GM21515 (cell line): ENCODE results near the gene HCCS.
"Not testable (repeated sequence)": the region's sequence is repeated elsewhere in the genome, so short reads cannot be mapped to it uniquely, and the experiment has no call there.

Experiments
- ATAC-seq: cut with Tn5 transposase; IDR thresholded peaks from one replicate; pipeline ENCODE4 v1.9.1; 2021; ENCODE audit not compliant: unreplicated experiment

The HCCS gene

DNA sequence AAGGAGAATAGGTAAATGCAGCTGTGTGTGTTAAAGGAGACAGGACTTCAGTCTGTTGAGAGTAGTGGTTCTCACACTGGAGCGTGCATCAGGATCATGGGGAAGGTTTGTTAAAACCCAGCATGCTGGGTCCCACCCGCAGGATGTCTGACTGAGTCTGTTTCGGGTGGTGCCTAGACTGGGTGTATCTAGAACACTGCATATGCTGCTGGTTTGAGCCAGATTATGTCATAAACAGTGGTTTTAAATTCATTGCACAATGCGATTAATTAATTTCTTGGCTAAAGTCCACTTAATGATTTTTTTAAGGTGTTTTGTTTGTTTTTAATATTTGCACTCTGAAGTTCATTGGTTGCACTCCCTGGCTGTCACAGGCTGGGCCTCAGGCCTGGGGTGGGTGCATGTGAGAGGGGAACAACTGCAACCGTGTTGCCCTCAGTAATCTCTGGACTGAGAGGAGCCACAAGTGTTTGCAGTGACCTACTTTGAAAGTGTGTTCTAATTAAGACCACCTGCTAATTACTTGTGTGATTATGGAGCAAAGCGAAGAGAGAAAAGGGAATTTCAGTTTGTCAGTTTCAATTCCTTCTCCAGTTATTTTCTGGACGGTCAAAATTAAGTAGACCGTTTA is 8.3 kb downstream of the HCCS start:
- no peak for ATAC-seq

DNA sequence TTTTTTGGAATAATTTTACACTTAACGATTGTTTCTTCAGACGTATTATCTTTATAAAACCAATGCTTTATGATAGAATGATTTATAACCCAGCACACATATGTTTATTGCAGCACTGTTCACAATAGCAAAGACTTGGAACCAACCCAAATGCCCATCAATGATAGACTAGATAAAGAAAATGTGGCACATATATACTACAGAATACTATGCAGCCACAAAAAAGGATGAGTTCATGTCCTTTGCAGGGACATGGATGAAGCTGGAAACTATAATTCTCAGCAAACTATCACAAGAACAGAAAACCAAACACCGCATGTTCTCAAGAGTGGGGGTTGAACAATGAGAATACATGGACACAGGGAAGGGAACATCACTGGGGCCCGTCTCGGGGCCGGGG is 12.0 kb downstream of the HCCS start:
- not testable (repeated sequence) for ATAC-seq

DNA sequence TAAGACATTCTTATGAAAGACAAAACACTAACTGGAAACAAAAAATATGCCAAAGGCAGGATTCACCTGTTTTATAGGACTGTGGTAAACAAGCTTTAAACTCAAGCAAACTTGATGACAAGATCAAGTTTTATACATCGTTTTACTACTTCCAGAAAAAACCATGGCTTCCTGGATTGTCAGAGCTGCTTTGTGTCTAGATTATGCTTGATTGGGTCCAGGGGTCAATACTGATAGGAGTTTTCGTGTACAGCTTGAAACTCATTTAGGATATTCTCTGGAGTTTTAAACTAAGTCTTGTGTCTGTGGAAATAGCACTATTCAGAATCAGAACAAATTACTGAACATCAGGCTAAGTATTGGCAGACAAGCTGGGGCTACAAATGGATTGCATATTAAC is 13.0 kb downstream of the HCCS start:
- no peak for ATAC-seq

DNA sequence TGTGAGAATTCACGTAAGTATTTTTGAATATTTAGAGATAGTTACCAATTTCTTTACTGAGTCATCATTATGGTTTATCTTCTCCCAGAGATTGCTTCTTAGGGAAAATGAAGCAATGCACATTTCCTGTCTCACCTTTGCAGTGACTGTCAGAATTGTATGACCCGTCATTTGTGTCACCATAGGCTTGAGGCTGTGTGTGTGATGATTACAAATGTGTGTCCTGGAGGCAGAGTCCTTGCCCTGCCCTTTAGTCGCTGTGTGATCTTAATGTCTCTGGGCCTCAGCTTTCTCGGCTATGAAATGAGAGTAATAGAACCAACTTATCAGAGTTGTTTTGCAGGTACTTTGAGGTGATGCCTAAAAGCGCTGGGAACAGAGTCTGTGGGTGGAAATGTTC is 13.9 kb downstream of the HCCS start:
- no peak for ATAC-seq

DNA sequence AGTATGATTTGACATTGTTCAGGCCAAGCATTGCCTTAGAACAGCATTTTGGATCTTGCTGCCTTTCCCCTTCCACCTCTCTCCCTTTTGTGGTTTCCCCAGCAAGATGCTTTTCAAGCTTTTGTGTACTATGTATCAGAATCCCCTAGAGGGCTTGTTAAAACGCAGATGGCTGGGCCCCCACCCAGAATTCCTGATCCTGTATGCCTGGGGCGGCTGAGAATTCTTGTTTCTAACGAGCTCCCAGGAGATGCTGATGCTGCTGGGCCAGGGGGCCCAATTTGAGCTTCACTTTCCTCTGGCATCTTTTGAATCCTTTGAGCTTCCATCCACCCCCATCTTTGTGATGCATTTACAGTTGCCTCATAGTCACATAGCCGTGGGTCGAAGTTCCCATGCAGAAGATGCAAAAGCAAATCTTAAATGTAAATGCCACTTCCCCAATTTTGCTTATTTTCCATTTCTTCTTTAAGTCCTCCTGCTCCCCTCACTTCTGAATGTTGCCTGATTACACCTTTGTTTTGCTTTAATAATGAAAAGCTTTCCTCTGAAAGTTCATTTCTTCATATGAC is 18.5 kb downstream of the HCCS start:
- ATAC-seq: no peak

DNA sequence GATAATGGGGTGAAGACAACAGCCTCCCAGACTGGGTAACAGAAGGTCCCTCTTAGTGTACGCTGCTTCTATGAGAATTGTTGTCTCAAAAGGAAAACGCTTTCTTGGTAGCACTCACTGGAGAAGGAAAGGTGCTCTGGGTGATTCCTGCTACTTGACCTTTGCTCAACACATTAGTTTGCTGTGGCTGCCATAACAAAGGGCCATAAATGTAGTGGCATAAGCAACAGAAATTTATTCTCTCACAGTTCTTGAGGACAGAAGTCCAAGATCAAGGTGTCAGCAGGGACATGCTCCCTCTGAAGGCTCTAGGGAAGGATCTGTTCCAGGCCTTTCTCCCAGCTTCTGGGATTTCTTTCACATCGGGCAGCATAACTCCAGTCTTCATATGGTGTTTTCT is 19.0 kb downstream of the HCCS start:
- no peak for ATAC-seq

DNA sequence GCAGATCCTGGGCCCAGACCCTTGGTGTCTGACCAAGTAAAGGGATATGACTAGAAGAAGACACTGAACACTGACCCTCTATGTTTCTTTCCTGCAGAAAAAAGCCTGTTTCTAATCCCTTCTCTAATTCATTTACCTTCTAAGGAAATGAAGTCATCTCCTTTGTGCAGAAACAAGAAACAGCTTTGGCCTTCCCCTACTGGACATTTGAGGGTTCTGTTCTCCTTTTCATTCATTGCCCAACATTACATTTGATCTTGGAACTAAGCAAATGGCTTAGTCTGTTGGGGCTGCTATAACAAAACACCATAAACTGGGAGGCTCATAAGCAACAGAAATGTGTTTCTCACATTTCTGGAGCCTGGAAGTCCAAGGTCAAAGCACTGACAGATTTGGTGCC is 20.0 kb downstream of the HCCS start:
- no peak for ATAC-seq

DNA sequence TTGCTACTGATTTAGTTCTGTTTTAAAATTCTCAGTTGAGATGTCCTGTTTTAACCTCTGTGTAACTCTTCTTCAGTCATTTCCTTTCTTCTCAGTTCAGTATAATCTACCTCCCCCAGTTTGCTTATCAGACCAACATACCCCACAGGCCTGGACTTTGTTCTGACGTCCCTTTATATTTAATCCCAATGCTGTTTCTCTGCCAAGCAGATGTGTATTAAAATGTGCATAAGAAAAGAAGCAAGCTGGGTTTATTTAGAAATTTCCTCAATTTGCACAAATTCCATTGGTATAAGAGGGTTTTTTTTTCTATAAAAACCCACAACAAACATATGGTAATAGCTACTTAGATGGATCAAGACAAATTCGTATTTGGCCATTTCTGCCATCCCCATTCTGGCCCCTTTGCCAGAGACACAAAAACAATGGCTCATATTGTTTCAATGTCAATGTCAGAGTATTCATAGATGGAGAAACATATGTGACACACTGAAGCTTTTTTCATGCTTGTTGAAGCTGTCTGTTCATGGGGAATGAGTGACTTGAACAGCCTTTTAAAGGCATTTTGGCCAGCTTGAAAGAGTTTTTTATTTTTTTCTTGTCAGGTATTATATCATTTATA is 24.5 kb downstream of the HCCS start:
- ATAC-seq: no peak

DNA sequence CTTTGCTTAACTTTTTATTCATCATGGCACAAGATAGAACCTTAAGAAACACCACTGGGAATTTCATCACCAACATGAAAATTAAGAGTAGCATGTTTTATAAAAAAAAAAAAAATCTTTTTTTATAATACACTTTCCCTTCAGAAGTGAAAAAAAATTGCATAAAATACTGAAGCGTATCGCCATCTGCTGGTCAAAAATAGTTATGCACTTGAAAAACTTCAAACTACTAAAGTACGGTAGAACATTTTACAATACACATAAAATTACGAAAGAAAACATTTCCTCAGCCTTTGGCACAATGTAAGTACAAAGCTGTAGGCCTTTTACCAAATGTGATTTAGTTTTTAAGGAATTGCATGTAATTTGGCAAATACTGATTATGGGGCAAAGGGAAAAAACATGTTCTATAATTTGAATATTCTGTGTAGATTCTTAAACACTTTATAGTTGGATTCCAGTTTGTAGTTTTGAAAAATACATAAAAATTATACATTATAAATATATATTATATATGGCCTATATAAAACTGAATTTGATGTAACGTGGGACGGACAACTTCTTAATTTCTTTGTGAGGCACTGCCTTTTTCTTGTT is 26.5 kb downstream of the HCCS start:
- no peak for ATAC-seq

DNA sequence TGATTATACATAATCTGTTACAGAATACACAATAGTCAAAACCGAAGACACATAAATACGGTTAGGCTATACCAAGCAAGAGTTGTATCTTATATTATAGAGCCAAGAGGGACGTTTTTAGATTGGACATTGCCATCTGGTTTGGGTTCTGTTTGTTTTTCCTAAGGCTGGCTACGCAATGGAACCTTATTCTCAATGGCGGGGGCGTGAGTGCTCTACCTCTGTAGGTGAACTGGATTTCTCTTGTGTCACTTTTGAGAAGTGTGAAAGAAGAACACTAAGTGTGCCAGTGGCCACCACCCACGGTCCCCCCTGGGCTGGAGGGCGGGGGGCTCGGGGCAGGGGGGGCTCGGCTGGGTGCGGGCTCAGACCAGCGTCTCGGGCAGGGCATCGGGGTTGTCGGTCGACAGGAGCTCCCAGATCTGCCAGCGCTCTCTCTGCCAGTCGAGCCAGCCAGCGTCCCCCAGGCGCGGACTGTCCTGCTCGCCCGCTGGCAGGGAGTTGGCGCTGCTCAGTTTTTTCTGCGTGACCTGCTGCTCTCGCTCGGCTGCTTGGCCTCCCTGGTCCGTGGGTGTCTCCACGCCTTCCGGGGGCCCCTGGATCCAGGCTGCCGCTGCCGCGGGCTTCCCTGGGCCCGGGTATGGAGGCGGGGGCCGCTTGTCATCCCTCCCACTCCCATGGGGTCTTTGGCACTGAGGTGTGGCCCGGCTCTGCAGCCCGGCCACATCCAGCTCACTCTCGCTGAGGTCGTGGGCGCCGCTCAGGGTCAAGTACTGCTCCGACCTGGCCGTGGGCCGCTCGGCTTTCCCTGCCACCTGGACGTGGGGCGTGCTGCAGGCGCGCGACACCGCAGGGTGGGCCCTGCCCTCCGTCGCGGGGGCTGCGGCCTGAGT is 27.6 kb downstream of the HCCS start:
- no peak for ATAC-seq

DNA sequence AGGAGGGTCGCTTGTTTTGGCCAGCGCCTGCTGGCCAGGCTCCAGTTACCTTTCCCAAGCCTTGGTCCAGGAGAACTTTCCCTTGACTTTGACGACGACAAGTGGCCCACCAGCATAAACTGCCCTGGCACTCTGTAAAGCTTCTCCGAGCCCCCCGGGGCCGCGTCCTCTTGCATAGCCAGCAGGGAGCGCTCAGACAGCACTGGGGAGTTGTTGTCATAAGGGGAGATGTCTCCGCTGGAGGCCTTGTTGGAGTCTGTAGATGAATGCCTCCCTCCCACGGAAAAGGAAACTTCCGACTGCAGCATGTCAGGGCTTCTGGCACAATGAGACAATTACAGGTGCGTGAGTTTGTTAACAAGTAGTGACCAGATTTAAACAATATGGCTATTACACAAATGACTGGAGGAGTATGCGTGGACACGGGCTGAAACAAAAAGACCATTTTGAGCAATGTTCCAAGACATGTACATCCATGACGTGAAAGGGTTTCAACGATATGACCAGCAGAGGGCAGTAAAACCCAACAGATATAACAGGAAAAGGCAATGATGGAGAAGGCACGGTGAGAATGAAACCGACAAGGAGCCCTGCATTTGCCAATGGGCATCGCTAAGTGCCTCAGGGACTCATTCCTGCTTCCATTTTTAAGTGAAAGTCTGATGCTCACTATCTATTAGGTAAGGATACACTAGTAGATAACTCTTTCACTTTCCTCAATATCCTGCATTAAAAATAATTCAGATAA is 33.0 kb downstream of the HCCS start:
- no peak for ATAC-seq

DNA sequence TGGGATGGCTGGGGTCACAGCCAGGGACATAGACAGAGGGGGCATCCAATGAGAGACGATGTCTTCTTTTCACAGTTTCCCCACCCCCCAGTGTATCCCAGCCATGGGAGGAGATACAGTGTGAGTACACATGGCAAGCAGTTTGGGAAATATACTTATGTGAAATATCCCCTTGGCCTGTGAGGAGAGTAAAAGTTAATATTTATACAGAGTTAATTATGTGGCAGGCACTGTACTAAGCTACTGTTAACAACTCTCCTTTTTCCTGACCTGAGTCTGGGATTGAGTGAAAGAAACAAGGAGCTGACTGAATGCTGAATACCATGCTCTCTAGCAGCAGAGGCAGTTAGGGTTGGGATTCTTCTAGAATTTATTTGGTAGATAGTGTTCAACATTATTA is 35.3 kb downstream of the HCCS start:
- no peak for ATAC-seq

DNA sequence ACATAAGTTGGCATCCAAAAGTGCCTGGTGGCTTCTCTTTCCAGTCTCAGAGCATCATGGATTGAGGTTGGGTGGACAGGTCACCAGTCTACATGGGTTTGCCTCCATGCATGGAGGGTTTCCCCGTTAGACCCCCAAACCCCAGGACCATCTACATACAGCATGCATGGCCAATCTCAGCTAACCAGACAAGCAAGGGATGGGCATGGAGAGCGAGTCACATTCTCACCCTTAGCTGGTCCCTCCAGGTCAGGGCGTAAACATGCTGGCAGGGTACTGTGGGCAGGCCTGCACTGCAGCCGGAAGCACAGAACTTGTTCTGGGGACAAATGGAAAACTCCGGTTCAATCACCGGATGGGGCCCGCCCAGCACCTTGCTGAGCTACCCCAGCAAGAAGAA is 37.3 kb downstream of the HCCS start:
- no peak for ATAC-seq

DNA sequence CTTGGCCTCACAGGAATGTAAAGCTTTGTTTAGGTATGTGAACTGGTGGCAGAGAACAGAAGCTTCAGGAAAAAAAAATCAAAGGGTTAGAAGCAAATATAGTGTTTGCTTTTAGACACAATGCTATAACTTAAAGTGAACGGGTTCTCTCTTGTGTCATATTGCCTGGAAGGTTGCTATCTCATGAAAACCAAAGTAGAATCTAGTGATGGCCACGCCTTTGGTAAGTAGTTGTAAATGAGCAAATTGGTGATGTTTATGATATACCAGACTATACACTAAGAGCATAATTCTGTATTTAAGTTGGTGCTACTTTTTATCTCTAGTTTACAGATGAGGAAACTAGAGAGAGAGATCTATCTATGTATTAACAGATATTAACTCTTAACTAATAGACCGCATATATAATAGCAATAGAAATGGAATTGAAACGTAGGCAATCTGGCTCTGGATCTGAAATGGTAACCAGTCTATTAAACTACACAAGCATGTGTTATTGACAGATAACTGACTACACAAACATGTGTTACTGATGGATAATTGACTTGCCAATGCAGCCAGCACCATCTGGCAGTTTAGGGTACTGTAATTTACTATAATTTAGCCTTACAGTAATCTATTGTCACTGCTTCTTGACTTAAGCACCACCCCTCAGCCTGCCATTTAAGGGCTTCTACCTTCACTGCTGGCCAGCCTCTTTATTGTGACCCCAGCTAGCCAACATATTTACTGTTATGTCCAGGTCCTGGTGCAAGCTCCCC is 40.8 kb downstream of the HCCS start:
- ATAC-seq: no peak

DNA sequence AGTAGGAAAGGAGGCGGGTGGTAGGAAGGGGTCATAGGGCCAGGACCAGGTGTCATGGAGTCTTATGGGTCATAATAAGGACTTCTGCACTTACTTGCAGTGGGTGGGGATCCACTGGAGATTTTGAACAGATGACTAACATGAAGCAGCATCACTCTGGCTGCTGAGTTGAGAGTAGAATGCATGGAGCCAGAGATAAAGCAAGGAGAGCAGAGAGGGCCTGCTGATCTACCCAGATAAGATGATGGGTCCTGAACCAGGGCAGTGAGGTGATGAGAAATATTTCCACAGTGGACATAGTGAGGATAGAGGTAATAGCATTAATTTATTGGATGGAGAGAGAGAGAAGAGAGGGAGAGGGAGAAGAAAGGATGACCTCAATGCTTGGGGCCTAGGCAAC is 48.0 kb downstream of the HCCS start:
- no peak for ATAC-seq

DNA sequence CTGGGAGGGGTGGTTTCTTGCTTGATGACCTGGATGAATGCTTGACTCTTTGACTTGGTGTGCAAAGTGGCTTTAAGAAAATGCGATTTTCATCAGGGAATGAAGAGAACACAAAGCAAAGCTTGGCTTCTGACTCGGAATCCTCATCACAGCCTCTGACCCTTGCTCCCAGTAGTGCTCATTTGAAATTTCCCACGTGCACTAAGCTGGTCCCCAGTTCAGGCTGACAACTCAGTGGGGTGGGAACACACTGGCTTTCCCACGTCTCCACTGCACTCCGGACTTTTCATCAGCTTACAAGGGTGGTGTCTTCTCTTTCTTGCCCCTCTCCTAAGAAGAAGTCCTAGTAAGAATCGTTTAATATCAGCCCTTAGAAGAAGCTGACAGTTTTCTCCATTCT is 53.3 kb downstream of the HCCS start:
- ATAC-seq: no peak

DNA sequence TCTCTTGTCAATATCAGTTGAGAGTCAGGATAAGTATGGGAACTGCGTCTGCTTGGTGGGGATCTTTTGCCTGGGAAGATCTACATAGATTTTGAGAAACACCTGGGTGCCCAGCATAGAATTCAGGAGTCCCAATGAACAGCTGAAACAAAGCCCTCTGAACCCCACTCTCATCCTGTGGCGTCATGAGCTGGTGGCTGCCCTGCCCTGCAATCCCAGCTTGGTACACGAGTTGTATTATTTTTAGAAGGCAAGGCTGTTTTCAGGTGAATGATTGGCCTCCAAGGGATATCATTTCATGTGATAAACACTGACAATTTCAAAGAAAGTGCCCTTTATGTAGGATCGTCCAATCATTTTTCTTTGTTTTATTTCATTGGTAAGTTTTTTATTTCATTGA is 60.8 kb downstream of the HCCS start:
- no peak for ATAC-seq

DNA sequence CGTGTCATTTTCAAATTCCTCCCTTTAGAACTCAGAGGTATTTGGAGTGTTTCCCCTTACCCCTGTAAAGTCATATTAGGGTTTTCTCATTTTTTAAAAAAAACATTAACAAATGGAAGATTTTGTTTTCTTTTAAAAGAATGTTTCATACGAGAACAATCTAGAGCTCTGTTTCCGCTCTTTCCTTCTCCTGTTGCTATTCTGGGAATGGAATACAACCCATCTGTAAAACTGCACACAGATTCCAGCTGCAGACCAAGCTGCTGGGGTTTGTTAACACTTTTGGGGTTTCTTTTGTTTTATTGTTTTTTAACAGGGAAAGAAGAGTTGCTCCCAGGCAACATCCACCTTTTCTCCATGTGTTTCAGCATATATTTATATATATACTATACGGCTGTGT is 61.3 kb downstream of the HCCS start:
- no peak for ATAC-seq
